ENCODE measurements around the gene RASGRF2.
"Not testable (repeated sequence)": the region's sequence is repeated elsewhere in the genome, so short reads cannot be mapped to it uniquely, and the experiment has no call there.

Gene RASGRF2

GRCh38 chr5:81023261-81023970, 63.3 kb downstream of the RASGRF2 start:
- no peak for DNase-seq

DNA sequence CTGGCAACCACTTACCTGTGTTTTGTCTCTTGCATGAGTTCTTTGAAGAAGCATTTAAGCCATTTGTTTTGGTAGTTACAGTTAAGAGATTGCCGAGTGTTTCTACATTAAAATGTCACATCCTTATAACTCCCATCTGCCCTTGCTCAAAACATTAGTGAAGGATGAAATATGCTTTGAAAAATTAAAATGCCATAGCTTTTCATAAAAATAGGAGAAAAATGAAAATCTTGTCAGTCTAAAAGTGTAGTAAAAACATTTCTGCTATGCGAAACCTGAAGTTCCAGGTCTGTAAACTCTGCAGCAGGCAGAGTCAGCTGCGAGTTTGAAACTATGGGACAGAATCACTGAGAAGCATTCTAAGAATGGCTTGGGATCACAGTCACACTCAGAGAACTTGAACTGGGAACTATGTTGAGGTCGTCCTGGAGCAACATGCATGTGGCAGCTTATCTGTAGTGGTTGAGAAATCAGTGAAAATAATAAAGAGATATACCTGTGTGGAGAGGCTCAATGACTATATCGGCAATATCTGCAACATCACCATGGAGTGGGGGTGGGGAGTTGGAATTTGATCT, 67.4 kb downstream of the RASGRF2 start:
- DNase-seq: no peak

DNA sequence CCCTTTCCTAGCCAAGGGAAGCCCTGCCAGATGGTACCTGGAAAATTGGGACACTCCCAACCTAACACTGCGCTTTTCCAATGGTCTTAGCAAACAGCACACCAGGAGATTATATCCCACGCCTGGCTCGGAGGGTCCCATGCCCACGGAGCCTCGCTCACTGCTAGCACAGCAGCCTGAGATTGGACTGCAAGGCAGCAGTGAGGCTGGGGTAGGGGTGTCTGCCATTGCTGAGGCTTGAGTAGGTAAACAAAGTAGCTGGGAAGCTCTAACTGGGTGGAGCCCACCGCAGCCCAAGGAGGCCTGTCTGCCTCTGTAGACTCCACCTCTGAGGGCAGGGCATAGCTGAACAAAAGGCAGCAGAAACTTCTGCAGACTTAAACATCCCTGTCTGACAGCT, 68.7 kb downstream of the RASGRF2 start:
- DNase-seq: not testable (repeated sequence)

DNA sequence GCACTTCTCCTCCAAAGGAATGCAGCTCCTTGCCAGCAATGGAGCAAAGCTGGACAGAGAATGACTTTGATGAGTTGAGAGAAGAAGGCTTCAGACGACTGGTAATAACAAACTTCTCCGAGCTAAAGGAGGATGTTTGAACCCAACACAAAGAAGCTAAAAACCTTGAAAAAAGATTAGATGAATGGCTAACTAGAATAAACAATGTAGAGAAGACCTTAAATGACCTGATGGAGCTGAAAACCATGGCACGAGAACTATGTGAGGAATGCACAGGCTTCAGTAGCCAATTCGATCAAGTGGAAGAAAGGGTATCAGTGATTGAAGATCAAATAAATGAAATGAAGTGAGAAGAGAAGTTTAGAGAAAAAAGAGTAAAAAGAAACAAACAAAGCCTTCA, 69.6 kb downstream of the RASGRF2 start:
- DNase-seq: not testable (repeated sequence)

DNA sequence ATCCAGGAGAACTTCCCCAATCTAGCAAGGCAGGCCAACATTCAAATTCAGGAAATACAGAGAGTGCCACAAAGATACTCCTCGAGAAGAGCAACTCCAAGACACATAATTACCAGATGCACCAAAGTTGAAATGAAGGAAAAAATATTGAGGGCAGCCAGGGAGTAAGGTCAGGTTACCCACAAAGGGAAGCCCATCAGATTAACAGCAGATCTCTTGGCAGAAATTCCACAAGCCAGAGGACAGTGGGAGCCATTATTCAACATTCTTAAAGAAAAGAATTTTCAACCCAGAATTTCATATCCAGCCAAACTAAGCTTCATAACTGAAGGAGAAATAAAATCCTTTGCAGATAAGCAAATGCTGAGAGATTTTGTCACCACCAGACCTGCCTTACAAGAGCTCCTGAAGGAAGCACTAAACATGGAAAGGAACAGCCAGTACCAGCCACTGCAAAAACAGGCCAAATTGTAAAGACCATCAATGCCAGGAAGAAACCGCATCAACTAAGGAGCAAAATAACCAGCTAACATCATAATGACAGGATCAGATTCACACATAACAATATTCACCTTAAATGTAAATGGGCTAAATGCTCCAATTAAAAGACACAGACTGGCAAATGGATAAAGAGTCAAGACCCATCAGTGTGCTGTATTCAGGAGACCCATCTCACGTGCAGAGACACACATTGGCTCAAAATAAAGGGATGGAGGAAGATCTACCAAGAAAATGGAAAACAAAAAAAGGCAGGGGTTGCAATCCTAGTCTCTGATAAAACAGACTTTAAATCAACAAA, 70.3 kb downstream of the RASGRF2 start:
- DNase-seq: not testable (repeated sequence)

- no peak for DNase-seq
These were observed 75.4 kb downstream of the RASGRF2 start for GRCh38 chr5:81035522-81035921.

DNA sequence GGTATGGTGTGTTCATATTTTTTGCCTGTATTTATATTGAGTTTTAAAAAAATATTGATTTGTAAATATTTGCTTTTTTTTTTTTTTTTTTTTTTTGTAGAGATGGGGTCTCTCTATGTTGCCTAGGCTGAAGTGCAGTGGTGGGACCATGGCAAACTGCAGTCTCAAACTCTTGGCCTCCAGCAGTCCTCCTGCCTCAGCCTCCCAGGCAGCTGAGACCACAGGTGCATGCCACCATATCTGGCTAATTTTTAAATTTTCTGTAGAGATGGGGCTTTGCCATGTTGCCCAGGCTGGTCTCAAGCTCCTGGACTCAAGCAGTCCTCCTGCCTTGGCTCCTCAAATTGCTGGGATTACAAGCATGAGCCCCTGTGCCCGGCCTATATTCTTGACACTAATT, 78.3 kb downstream of the RASGRF2 start:
- no peak for DNase-seq

GRCh38 chr5:81044868-81045267, 84.7 kb downstream of the RASGRF2 start:
- DNase-seq: no peak

DNA sequence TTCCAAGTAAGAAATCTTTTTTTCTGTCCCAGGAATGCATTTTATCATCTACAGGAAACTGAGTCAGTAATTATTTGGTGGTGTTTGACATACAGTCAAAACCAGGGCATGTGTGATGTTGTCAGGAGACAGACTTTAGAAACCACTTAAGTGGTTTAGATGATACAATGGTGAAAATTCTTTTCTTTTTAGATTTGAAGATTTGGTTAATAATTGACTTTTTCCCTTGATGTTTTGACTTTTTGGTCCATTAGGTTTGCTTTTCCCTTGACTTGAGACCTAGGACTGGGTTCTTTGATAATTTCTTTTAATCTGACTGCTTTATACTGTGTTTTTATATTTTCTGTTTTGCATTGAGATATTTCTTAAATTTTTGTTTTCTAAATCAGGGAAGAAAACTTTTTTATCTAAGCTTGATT, 85.2 kb downstream of the RASGRF2 start:
- no peak for DNase-seq

- no peak for DNase-seq
These were observed 85.9 kb downstream of the RASGRF2 start for GRCh38 chr5:81046041-81046440.

GRCh38 chr5:81052325-81052724, 92.2 kb downstream of the RASGRF2 start:
- no peak for DNase-seq

DNA sequence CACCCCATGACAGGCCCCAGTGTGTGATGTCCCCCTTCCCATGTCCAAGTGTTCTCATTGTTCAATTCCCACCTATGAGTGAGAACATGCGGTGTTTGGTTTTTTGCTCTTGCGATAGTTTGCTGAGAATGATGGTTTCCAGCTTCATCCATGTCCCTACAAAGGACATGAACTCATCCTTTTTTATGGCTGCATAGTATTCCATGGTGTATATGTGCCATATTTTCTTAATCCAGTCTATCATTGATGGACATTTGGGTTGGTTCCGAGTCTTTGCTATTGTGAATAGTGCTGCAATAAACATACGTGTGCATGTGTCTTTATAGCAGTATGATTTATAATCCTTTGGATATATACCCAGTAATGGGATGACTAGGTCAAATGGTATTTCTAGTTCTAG, 93.1 kb downstream of the RASGRF2 start:
- not testable (repeated sequence) for DNase-seq

DNA sequence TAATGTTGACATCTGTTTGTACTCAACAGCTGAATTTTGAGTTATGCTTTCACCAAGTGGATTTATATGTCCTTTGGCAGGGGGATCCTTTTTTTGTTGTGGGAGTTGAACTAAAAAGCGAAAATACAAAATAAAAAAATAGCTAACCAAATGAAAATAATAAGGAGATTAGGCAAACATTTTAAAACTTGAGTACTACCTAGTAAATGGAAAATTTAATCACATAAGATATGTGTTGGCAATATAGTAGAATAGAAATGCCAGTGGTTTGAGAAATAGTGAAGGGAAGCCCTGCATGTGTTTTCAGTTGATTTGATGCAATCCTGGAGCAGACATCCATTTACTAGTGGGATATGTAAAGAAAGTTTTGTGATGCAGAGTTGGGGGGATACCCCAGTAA, 98.0 kb downstream of the RASGRF2 start:
- DNase-seq: no peak

GRCh38 chr5:81065492-81065891, 105.3 kb downstream of the RASGRF2 start:
- DNase-seq: no peak

- no peak for DNase-seq
These were observed 105.9 kb downstream of the RASGRF2 start for GRCh38 chr5:81066102-81066501.

- no peak for DNase-seq
These were observed 107.2 kb downstream of the RASGRF2 start for GRCh38 chr5:81067406-81067805.

- DNase-seq: no peak
These were observed 107.9 kb downstream of the RASGRF2 start for GRCh38 chr5:81068063-81068462.

GRCh38 chr5:81068635-81069034, 108.5 kb downstream of the RASGRF2 start:
- DNase-seq: no peak

DNA sequence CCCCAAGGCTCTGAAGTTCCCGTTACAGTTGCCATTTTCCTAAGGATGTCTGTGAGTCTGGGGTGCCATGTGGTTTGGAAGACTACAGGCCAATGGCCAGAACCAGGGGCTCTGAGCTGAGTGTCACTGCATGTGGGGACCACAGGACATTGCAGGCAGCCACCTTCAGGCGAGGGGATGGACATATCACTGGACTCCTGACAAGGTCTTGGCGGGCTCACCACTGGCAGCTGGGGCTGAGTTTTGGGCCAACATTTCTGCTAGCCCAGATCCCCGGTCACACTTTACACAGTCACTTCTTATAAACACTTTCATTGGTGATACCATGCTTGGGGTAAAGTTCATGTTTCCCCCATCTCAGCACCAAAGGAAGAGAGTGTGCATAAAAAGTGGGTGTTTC, 109.8 kb downstream of the RASGRF2 start:
- no peak for DNase-seq

DNA sequence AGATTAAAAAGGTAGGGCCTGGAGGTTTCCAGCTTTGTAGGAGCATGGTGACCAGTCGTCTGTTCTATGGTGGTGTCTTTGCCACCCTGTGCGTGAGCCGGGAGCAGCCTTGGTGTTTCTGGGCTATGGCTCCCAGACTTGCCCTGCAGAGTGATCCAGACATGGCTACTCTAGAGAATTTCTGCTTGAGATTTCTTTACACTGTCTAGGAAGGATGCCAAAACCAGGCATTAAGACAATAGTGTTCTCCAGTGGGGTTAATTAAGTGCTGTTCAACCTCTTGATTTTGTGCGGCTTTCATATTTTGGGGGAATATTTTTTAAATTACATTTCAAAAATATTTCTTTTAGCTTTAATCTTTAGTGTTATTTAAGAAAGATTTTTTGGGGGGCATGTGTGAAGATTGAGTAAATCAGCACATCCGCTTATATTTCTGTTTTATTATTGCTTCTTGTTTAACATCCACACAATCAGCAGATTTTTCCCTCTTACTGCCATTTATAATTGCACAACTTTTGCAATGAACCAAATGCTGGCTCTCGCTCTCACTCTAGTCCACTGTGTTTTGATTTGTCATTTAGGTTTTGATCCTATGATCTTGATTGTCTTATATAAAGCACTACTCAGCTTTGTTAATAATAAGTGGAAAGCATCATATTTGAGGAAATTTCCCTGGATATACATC, 110.5 kb downstream of the RASGRF2 start:
- DNase-seq: no peak

GRCh38 chr5:81075041-81075440, 114.9 kb downstream of the RASGRF2 start:
- no peak for DNase-seq

- DNase-seq: no peak
These were observed 116.9 kb downstream of the RASGRF2 start for GRCh38 chr5:81077105-81077504.

- DNase-seq: no peak
These were observed 118.8 kb downstream of the RASGRF2 start for GRCh38 chr5:81078930-81079329.
